Ramos (cell line): Measurements from ENCODE around the gene MBOAT1.
"Not testable (repeated sequence)": the region's sequence is repeated elsewhere in the genome, so short reads cannot be mapped to it uniquely, and the experiment has no call there.

Experiments
- in situ Hi-C: fragments of 300-500 bp; cut with MboI; formaldehyde crosslinking; loops from one replicate; pipeline ENCODE4 v1.14.3; 2022; ENCODE audit warnings: low sequenced_read_pairs; ENCODE audit not compliant: unreplicated experiment

MBOAT1 gene

GRCh38 chr6:20142866-20143265, 69.4 kb downstream of the MBOAT1 start:
- in situ Hi-C loops, result no loop called here

DNA sequence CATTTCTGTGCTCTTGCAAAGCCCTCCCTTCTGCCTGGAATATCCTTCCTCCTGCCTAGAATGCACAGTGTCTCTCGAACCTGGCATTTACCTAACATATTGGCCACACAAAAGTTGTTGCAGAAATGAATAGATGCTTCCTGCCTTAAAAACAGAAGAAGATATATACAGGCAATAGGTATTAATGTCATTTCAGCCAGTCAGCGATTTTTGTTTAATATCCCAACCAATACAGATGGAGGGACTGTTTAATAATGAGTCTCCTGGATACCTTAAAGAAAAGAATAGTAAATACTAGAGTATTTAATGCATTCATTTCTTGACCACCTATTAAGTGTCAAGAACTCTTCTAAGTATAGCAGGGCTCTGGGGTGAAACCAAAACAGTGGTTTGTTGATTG, 70.3 kb downstream of the MBOAT1 start:
- in situ Hi-C loops, result no loop called here

- in situ Hi-C loops, result not testable (repeated sequence)
These were observed 72.9 kb downstream of the MBOAT1 start for GRCh38 chr6:20139127-20139963.

GRCh38 chr6:20137837-20138236, 74.4 kb downstream of the MBOAT1 start:
- in situ Hi-C loops, result no loop called here

- in situ Hi-C loops, result no loop called here
These were observed 75.0 kb downstream of the MBOAT1 start for GRCh38 chr6:20137240-20137639.

DNA sequence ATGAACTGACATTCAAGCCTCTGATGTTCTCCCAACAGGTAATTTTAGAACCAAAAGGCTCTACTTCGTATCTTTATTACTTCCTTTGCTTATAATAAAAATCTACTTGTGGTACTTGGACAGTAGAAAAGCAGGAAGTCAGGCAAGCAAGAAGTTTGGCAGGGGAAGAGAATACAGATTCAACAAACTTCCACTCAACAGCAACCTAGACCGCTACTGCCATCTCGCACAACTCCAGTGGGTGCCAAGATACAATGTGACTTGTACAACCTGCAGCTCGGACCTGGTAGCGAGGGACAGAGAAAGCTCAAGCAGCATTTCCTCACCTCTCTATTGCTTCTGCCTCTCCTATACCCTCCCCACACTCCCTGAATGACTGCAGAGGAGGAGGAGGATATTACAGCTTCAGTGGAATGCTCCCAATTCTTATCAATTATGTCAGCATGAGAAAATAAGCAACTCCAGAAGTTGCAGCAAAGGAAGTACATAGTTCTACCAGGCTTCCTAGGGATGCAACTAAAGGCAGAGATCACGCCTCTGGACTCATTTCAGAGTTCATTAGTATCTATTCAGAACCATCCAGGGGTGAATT, 76.5 kb downstream of the MBOAT1 start:
- in situ Hi-C loops, result no loop called here

DNA sequence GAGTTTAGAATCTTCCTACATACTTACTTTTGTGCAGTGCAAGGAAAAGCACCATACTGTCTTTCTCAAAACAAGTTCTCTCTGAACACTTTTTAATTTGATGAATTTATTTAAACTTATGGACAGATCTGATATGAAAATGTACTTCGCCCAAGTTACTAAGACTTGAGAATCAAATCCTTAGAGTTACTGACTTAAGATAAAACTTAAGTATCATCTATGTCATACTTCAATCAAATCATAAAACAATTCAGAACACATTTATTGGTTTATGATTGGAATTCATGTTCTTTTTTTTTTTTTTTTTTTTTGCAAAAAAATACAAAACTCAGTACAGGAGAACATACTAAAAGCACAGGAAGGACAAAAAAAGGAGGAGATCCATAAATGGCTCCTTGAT, 77.7 kb downstream of the MBOAT1 start:
- in situ Hi-C loops, result no loop called here

DNA sequence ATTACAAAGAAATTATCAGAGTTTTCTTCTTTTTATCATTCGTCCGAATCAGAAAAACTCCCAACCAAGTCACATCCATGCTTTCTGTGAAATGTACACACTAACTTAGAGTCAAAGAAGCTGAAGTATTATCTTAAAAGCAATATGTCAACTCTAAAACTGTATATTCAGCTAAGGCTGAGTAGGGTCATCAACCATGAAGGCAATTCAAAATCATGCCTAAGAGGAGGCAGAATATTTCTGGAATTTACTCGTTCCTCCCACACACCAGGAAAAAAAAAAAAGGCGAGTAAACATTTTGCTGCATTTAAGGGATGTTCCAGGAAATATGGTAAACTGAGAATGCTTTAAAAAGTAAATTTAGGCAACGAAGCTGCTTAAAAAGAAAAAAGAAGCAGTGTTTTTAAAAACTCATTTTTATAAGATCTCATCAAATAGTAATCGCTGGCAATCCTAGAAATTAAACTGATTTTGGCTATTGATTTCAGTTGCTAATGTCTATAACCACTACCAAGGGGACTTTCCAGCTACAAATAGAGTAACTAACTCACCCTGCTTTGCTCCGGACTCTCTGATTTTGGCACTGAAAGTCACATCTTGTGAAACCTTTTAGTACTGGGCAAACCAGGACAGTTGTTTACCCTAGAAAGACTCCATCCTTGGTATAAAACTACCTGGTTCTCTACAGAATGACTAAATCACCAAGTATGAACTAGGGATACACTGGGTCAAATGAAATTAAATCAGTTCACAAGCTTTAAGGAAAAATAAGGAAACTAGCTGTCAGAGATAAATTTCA, 82.8 kb downstream of the MBOAT1 start:
- in situ Hi-C loops, result no loop called here

DNA sequence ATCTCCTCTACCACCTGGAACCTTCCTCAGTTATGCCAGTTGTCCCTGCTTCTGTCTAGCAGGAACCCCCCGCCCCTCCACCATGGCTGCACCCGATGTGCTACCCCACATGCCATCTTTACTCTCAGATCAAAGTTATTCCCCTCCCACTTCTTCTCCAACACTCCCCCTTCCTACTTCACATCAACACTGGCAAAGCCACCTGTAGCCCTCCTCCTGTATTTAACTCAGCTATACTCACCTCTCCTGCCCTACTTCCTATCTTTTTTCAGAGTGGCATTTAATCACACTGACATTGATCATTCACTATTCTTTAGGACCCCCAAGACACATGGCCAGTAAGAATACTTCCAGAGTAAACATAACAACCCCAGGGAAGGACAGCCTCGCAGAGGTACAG, 84.3 kb downstream of the MBOAT1 start:
- in situ Hi-C loops, result no loop called here

- in situ Hi-C loops, result no loop called here
These were observed 85.2 kb downstream of the MBOAT1 start for GRCh38 chr6:20126789-20127653.

GRCh38 chr6:20126102-20126752, 86.0 kb downstream of the MBOAT1 start:
- in situ Hi-C loops, result no loop called here

DNA sequence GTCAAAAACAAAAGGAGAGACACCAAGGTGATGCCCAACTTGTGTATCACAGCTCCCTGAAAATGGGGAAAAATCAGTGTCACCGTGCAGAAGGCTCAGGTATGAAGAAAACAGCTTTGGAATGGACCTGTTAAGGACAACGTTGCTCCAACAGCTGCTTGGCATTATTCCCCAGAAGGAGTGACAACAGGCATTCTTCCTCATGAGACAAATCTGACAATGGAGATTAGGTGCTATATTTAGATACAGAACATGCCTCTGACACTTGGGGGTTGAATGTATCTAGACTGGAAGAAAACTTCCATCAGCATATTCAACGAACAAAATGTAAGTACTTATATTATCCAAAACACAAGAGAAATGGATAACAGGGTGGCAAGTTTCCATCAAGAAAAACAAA, 87.7 kb downstream of the MBOAT1 start:
- in situ Hi-C loops, result no loop called here

DNA sequence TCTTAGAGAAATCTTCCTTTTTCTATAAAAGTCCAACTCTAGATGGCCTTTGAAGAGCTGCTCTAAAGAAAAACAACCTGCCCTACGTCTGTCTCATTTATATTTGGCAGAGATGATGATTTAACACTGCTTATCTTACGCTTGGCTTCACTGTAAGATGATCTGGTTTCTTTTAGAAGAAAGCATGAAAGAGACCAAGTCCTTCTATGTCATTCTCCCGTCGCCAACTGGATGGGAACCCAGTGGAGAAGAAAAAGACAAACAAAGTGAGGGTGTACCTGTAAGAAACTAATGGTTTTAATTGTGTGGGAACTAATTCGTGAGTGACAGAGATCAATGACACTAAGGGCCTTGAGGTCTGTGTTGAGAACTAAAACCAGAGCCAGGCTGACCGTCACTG, 92.8 kb downstream of the MBOAT1 start:
- in situ Hi-C loops, result no loop called here

- in situ Hi-C loops, result no loop called here
These were observed 93.4 kb downstream of the MBOAT1 start for GRCh38 chr6:20118892-20119291.

- in situ Hi-C loops, result no loop called here
These were observed 94.8 kb downstream of the MBOAT1 start for GRCh38 chr6:20117474-20117873.

GRCh38 chr6:20116792-20117191, 95.5 kb downstream of the MBOAT1 start:
- in situ Hi-C loops, result no loop called here

DNA sequence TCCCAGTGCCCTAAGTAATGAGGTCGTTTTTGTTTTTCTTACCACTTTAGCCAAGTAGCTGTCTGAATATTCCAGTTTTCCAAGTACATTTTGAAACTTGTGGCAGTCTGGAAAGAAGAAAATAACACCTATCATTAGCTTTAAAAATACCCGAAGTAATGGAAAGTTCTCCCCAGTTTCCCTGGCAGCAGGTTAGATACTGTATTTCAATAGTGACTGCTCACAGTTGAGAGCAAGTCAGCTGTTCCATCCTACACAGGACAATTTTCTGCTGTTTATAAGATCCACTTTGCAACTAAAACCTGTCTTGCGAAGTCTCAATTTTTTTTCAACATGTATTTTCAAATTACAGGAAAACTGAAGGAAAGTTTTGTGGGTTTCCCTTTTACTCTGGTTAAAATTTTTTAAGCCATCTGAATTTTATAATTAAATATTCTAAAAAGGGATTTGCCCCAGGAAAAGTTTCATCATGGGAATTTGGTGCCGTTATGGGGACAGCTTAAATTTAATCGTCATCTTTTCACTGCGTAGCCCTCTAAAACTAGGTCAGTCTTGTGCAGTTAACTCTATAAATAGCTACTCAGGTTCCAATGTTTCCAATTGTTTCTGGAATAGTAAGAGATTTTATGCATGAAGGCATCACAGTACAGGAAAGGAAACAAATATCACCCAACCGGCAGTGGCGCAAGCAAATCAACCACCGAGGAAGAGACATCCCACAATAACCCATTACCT, 96.9 kb downstream of the MBOAT1 start:
- in situ Hi-C loops, result no loop called here

- in situ Hi-C loops, result no loop called here
These were observed 98.5 kb downstream of the MBOAT1 start for GRCh38 chr6:20113649-20114224.

- in situ Hi-C loops, result no loop called here
These were observed 99.4 kb downstream of the MBOAT1 start for GRCh38 chr6:20112841-20113240.
